Activated naive CD4-positive, alpha-beta T cell treated with anti-CD3 and anti-CD28 coated beads for 36 hours (primary cell): Measurements from ENCODE around the gene NUDCD3. TPM values are rescaled to one million over a fixed set of nuclear protein-coding genes. Genes with fewer than 3 reads are reported as not detected.

Experiments used
- CTCF ChIA-PET: fragments of 350-600 bp; sonication (Branson Sonifier 250); formaldehyde crosslinking; loops from one replicate; lab custom pipeline; 2021; ENCODE audit warnings: antibody characterized with exemption; lab: Charles Lee
- DNase-seq: peaks from one replicate; pipeline ENCODE4 v3.0.0-alpha.2; 2020
- H3K27ac Mint-ChIP-seq: one replicate; pipeline ENCODE4 v1.8.0; 2021; ENCODE audit warnings: mild to moderate bottlenecking, mixed read lengths
- H3K27me3 Mint-ChIP-seq: one replicate; pipeline ENCODE4 v1.8.0; 2021; ENCODE audit warnings: low read depth, mixed read lengths
- H3K36me3 Mint-ChIP-seq: one replicate; pipeline ENCODE4 v1.8.0; 2021; ENCODE audit warnings: low read depth, mixed read lengths
- H3K4me1 Mint-ChIP-seq: one replicate; pipeline ENCODE4 v1.8.0; 2021; ENCODE audit warnings: low read depth, mixed read lengths
- H3K4me3 Mint-ChIP-seq: one replicate; pipeline ENCODE4 v1.8.0; 2021; ENCODE audit warnings: mild to moderate bottlenecking, moderate library complexity, mixed read lengths
- H3K9me3 Mint-ChIP-seq: one replicate; pipeline ENCODE4 v1.8.0; 2021; ENCODE audit warnings: mixed read lengths
- intact Hi-C: fragments of 100-400 bp; cut with micrococcal nuclease; formaldehyde crosslinking; loops from one replicate; pipeline ENCODE4 v1.15.1; 2023
- total RNA-seq, 2 experiments: library from RNA; stranded (reverse); gene quantifications; one replicate each; pipeline ENCODE4 v1.2.3, GENCODE V29; 2021

NUDCD3 gene
- total RNA-seq, 2 experiments from 2014 or later, result 81.1 to 81.8 TPM

DNA sequence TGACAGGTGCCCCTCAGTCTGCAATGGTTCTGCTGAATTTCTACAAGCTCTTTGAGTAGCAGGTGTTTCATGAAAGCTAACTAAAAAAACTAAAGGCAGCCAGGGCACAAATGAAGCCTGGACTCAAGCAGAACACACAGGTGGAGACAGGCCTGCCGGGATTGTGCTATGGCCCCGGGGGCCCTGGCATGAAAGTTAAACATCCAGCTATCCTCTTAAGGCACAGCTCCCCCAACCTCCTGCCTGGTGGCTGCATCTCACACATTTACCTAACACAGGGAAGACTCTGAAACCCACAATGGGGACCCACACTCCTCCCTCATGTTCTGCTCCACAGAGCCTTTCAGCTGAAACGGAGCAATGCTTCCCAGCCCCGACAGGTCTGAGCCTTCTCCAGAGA, 88.8 kb downstream of the NUDCD3 start:
- intact Hi-C loops, result no loop called here
- no peak overlapping the region for H3K4me3 Mint-ChIP-seq
- H3K27me3 Mint-ChIP-seq, result no peaks in the 10 kb centered on the region
- H3K9me3 Mint-ChIP-seq, result no peaks in the 10 kb centered on the region
- no peak for DNase-seq
- no peak overlapping the region for H3K27ac Mint-ChIP-seq
- peaks cover 3% of the 10 kb centered on the region for H3K4me1 Mint-ChIP-seq
- peaks cover 6% of the 10 kb centered on the region for H3K36me3 Mint-ChIP-seq
- CTCF ChIA-PET, result interaction anchor here (1.2 kb wide), 1 partner anchor 163 kb away, joined by 4 read pairs; no protein-coding TSS in a partner anchor

DNA sequence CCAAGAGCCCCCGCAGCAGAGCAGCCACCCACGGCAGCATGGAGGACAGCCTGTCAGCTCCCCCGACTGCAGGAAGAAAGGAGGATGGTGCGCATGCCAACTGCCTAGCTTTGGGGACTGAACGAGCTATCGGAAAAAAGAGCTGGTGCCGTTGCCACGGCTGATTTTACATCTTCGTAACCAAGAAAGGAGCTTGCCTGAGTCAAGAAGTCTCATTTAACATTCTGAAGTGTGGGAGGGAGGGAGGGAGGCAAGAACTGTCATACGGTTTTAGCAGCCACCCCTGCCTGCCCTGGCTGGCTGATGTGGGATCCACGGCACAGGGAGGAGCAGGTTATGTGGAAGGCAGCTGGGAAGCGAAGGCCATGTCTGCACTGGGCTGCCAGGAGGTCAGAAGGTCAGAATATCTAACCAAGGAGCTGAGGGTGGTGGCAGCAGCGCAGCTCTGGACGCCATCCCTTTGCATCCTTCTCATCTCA, 90.4 kb downstream of the NUDCD3 start:
- Mint-ChIP-seq H3K36me3 (peaks cover 3% of the 10 kb centered on the region), H3K27me3 (no peaks in the 10 kb centered on the region), H3K27ac (no peak overlapping the region), H3K4me3 (no peak overlapping the region), H3K4me1 (no peaks in the 10 kb centered on the region), H3K9me3 (no peaks in the 10 kb centered on the region)
- intact Hi-C loops, result no loop called here
- DNase-seq, result no peak
- CTCF ChIA-PET, result no interaction called here

DNA sequence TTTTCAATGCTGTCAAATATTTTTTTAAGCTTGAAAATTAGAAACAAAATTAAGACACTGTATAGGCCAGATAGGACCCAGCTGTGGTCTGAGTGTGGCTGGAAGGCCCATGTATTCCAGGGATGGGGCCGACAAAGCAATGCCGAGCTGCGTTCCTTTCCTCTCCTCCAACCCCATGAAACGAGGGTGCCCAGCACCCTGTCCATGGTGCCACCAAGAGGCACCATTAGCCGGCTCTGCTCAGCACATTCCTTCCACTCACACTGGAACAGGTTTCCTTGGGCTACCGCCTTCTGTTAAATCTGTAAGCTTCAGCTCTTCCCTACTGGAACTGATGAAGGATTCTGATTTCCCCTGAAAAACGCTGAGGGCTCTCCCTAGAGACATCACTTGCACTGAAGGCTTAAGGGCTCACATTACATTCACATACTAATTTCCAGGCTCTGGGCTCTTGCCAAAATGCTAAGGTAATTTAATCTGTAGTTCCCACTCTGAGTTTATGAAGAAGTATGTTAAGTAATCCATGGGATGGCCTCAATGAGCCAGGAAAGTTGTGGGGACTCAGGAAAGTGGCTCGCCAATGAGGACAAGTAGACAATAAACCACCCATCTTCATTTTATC, 91.4 kb downstream of the NUDCD3 start:
- CTCF ChIA-PET, result interaction anchor here (0.6 kb wide), 1 partner anchor 76 kb away, joined by 4 read pairs; no protein-coding TSS in a partner anchor
- H3K9me3 Mint-ChIP-seq, result no peaks in the 10 kb centered on the region
- H3K4me1 Mint-ChIP-seq, result no peaks in the 10 kb centered on the region
- intact Hi-C loops, result no loop called here
- H3K36me3 Mint-ChIP-seq, result peaks cover 3% of the 10 kb centered on the region
- H3K4me3 Mint-ChIP-seq, result no peak overlapping the region
- DNase-seq, result no peak
- no peak overlapping the region for H3K27ac Mint-ChIP-seq
- no peaks in the 10 kb centered on the region for H3K27me3 Mint-ChIP-seq

DNA sequence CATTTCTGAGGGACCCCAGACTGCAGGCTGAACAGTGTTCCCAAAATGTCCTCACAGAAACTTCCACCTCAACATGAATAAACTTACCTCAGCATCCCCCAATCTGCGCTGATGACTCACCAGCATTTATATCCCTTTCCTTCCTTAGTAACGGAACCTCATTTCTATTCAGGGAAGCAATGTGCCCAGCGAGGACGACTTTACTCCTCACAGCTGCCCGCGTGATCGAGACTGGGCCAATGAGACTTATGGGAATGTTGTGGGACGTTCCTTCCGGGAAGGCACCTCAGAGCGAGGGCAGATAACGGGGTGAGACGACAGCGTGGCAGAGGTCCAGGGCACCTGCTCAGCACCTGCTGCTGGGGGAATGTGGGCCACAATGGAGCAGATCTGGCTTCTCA, 91.9 kb downstream of the NUDCD3 start:
- intact Hi-C loops, result no loop called here
- H3K9me3 Mint-ChIP-seq, result no peaks in the 10 kb centered on the region
- no peak overlapping the region for H3K4me3 Mint-ChIP-seq
- CTCF ChIA-PET, result interaction anchor here (0.6 kb wide), 1 partner anchor 77 kb away, joined by 4 read pairs; no protein-coding TSS in a partner anchor
- H3K27me3 Mint-ChIP-seq, result no peaks in the 10 kb centered on the region
- H3K36me3 Mint-ChIP-seq, result peaks cover under 1% of the 10 kb centered on the region
- H3K27ac Mint-ChIP-seq, result no peak overlapping the region
- no peaks in the 10 kb centered on the region for H3K4me1 Mint-ChIP-seq
- no peak for DNase-seq

DNA sequence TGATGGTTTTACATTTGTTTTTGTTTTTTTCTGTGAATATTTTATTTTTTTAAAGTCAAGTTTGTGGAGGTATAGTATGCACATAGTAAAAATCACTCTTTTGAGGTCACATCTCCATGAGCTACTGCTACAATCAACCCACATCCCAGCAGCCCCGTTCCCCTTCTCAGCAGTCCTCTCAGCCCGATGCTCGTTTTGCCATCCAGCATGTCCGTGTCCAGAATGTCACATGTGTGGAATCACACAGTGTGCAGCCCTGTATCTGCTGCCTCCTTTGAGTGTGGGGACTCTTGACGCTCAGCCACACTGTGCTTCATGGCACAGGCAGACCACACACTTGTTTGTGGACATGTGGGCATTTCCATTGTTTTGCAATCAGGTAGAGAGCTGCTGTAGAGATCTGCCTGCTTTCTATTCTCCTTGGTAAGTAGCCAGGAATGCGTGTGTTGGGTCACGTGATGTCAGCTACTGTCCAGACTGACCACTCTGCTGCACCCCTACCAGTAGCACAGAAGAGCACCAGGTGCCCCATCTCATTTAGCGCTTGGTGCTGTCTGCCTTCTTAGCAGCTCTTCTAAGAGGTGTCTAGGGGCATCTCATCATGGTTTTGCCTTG, 93.4 kb downstream of the NUDCD3 start:
- Mint-ChIP-seq H3K27ac (no peak overlapping the region), H3K27me3 (no peaks in the 10 kb centered on the region), H3K4me3 (no peak overlapping the region), H3K4me1 (no peaks in the 10 kb centered on the region), H3K9me3 (no peaks in the 10 kb centered on the region), H3K36me3 (no peaks in the 10 kb centered on the region)
- DNase-seq, result no peak
- CTCF ChIA-PET, result no interaction called here
- intact Hi-C loops, result no loop called here

DNA sequence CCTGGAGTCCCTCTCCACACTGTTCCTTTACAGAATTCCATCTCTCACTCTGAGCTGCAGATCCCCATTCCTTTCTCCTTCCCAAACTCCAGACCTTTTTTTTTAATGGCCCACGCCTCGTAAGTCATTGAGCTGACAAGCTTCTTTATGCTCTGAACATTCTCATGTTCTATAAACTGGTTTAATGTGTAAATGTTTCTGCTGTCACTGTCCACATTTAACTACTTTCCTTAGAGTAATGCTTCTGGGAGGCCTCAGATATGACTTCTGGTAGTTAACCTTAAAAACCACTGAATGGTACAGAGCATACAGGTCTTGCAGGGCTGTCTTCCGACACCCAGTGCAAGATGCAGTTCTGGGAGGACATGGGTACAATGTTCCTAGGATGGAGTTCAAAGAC, 94.0 kb downstream of the NUDCD3 start:
- H3K27me3 Mint-ChIP-seq, result no peaks in the 10 kb centered on the region
- H3K9me3 Mint-ChIP-seq, result no peaks in the 10 kb centered on the region
- no peaks in the 10 kb centered on the region for H3K4me1 Mint-ChIP-seq
- CTCF ChIA-PET, result no interaction called here
- H3K36me3 Mint-ChIP-seq, result peaks cover 4% of the 10 kb centered on the region
- no peak for DNase-seq
- no peak overlapping the region for H3K27ac Mint-ChIP-seq
- intact Hi-C loops, result no loop called here
- no peak overlapping the region for H3K4me3 Mint-ChIP-seq

DNA sequence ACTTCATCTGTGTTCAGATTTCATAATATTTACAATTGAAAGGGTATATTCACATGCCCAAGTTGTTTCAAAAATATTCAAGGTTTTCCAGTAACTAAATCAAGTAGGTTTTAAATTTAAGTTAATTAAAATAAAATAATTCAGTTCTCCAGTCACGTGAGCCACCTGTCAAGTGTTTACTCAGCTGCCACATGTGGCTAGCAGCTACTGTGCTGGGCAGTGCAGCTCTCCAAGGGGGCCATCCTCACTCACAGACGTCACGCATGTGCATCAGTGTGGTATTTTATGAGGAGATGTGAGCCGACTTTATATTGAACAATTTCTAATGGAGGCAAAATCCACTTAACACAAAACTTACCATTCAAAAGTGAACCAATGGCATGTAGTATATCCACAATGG, 95.4 kb downstream of the NUDCD3 start:
- Mint-ChIP-seq H3K4me1 (no peaks in the 10 kb centered on the region), H3K36me3 (peaks cover 5% of the 10 kb centered on the region), H3K9me3 (no peaks in the 10 kb centered on the region), H3K4me3 (no peak overlapping the region), H3K27ac (no peak overlapping the region), H3K27me3 (no peaks in the 10 kb centered on the region)
- CTCF ChIA-PET, result no interaction called here
- intact Hi-C loops, result no loop called here
- DNase-seq, result no peak

DNA sequence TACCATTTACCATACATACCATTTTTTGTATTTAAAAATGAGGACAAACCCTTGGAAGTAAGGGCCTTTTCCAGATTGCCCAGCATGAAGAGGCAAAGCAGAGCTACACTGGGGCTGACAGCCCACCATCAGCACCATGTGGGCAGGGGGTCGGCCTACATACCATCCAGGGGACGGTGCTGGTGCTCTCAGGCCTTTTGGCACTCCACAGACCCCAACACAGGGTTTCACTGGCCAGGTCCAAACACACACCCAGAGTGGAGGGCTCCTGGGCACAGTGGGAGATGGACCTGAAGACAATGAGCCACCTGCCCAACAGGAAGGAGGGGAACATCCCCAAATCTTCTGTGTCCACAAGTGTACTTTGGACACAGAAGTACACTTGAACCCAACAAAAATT, 95.8 kb downstream of the NUDCD3 start:
- CTCF ChIA-PET, result interaction anchor here (0.9 kb wide), 1 partner anchor 8 kb away, joined by 3 read pairs; no protein-coding TSS in a partner anchor
- Mint-ChIP-seq H3K4me3 (no peak overlapping the region), H3K4me1 (no peaks in the 10 kb centered on the region), H3K27me3 (no peaks in the 10 kb centered on the region), H3K9me3 (no peaks in the 10 kb centered on the region), H3K27ac (no peak overlapping the region), H3K36me3 (peaks cover 5% of the 10 kb centered on the region)
- intact Hi-C loops, result no loop called here
- DNase-seq, result no peak

DNA sequence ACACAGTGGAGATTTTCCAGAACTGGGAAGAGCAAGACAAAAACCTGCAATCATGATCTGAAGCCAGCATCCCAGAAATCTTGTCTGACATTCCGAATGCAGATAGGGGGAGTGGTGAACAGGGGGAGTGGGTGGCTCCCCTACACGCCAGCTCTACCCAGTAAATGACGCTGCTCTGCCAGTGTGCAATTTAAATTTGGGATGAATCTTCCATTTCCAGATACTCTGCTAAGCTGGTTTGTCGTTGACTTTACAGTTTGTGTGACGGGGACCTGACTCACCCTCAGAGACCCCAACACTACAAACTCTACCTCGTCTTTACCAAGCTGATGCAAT, 96.4 kb downstream of the NUDCD3 start:
- intact Hi-C loops, result no loop called here
- Mint-ChIP-seq H3K36me3 (peaks cover 5% of the 10 kb centered on the region), H3K9me3 (no peaks in the 10 kb centered on the region), H3K4me3 (no peak overlapping the region), H3K4me1 (no peaks in the 10 kb centered on the region), H3K27ac (no peak overlapping the region), H3K27me3 (no peaks in the 10 kb centered on the region)
- DNase-seq, result no peak
- CTCF ChIA-PET, result interaction anchor here (0.9 kb wide), 1 partner anchor 8 kb away, joined by 3 read pairs; no protein-coding TSS in a partner anchor

DNA sequence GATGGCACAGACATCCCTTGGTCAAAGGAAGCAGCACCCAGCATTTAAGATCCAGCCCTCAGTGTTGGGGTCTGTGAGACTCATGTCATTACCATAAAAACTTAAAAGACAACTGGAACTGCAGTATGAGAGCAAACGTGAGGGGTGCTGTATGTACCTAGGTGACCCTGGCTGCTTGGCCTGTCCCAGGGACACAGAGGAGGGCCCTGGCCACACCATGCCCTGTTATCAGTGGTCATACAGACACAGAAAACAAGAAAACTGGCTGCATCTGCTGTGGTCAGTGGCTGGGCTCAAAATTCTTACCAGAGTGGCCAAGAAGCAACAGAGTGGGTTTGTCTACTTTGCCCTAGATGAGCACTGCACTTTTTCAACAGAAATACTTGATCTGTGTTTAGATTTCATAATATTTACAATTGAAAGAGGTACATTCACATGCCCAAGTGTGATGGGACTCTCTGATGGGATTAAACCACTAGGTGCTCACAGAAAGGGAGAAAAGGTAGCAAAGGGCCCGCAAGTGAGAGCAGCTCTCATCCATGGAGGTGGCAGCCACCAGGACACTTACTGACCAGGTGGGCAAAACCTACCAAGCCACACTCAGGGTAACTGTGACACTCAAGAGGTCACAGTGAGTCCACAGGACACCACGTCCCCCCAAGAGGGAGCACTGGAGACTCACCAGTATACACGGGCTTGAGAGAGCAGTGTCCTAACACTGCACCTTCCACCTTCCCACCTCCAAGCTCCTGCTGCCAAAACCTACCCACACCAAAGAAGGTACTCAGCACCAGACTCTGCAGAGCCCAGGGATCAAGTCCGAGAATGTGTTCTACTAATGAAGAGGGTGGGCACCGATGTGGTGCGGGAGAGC, 97.0 kb downstream of the NUDCD3 start:
- intact Hi-C loops, result no loop called here
- no peak overlapping the region for H3K4me3 Mint-ChIP-seq
- H3K36me3 Mint-ChIP-seq, result peaks cover 5% of the 10 kb centered on the region
- CTCF ChIA-PET, result interaction anchor here (0.6 to 0.9 kb wide), 2 partner anchors 9 to 57 kb away, joined by 3 to 7 read pairs; no protein-coding TSS in a partner anchor
- no peaks in the 10 kb centered on the region for H3K4me1 Mint-ChIP-seq
- no peak overlapping the region for H3K27ac Mint-ChIP-seq
- no peaks in the 10 kb centered on the region for H3K27me3 Mint-ChIP-seq
- no peak for DNase-seq
- H3K9me3 Mint-ChIP-seq, result no peaks in the 10 kb centered on the region

DNA sequence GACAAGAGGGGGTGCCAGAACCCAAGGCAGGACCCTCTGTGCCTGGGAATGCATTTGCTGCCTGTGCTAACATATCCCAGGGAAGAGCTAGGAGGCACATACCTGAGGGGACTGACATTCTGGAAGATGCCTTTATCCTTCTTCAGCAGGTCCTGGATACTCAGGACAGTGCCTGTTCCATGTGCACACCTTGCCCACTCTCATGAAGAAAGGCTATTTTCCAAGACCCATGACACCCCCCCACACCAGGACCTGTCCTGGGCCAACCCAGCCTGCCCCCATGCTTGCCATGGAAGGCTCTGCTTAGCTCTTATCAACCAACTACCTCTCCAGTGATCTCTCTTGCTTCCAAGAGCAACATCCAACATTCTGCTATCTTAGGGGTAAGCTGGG, 97.8 kb downstream of the NUDCD3 start:
- Mint-ChIP-seq H3K27ac (no peak overlapping the region), H3K9me3 (no peaks in the 10 kb centered on the region), H3K36me3 (peaks cover 5% of the 10 kb centered on the region), H3K4me1 (no peaks in the 10 kb centered on the region), H3K4me3 (no peak overlapping the region), H3K27me3 (no peaks in the 10 kb centered on the region)
- CTCF ChIA-PET, result no interaction called here
- intact Hi-C loops, result loop anchor here (1.0 kb wide), 1 partner anchor 30 kb away; no protein-coding TSS in a partner anchor
- no peak for DNase-seq
